ENCODE results near the gene PEA15.

DNA sequence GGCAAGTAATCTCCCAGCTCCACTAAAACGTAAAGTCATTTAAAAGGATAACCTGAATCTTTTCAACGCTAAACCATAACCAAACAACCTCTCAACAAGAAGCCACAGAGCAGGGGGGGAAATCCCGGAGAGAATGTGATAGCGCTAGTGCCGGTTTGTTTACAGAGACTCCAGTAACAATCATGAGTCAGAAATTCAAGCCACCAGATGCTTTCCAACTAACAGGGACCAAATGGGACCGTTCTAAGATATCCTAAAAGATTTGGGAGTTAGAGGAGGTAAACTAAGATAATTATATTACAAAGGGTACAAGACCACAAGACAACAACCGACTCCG, 56.3 kb downstream of the PEA15 start:
- TF ChIP-seq OSR1 (CRISPR knock-in tag; IDR thresholded peaks at IDR 0.05) (no peak), ZNF8 (CRISPR knock-in tag; IDR thresholded peaks at IDR 0.05) (no peak), RARB (CRISPR knock-in tag; IDR thresholded peaks at IDR 0.05) (no peak), ZNF565 (CRISPR knock-in tag; conservative IDR thresholded peaks at IDR 0.05; ENCODE audit: low read depth) (no peak), TCF4 (CRISPR knock-in tag; IDR thresholded peaks at IDR 0.05; ENCODE audit: borderline replicate concordance) (no peak), ZFP30 (CRISPR knock-in tag; IDR thresholded peaks at IDR 0.05) (no peak)
- TF ChIP-seq, protein P1, sequence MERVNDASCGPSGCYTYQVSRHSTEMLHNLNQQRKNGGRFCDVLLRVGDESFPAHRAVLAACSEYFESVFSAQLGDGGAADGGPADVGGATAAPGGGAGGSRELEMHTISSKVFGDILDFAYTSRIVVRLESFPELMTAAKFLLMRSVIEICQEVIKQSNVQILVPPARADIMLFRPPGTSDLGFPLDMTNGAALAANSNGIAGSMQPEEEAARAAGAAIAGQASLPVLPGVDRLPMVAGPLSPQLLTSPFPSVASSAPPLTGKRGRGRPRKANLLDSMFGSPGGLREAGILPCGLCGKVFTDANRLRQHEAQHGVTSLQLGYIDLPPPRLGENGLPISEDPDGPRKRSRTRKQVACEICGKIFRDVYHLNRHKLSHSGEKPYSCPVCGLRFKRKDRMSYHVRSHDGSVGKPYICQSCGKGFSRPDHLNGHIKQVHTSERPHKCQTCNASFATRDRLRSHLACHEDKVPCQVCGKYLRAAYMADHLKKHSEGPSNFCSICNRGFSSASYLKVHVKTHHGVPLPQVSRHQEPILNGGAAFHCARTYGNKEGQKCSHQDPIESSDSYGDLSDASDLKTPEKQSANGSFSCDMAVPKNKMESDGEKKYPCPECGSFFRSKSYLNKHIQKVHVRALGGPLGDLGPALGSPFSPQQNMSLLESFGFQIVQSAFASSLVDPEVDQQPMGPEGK (CRISPR knock-in tag; IDR thresholded peaks at IDR 0.05; ENCODE audit: borderline replicate concordance), result no peak
